Activated T-cell treated with anti-CD3 and anti-CD28 coated beads for 4 hours (primary cell): ENCODE data around the gene ROBO4.

Experiments used
- DNase-seq: peaks from one replicate; pipeline ENCODE4 v3.0.0-alpha.2; 2020

Gene ROBO4

GRCh38 chr11:124839972-124840621 is 57.6 kb downstream of the ROBO4 start:
- DNase-seq = no peak

GRCh38 chr11:124839128-124839971 is 58.3 kb downstream of the ROBO4 start:
- DNase-seq = no peak

- no peak for DNase-seq
These were observed 58.9 kb downstream of the ROBO4 start for GRCh38 chr11:124838805-124839127.

GRCh38 chr11:124837491-124837856 is 60.2 kb downstream of the ROBO4 start:
- DNase-seq = no peak

GRCh38 chr11:124835918-124836317 is 61.7 kb downstream of the ROBO4 start:
- no peak for DNase-seq

GRCh38 chr11:124834526-124835180 is 63.0 kb downstream of the ROBO4 start:
- DNase-seq = no peak
